ENCODE measurements around the gene PAF1. TPM values are rescaled to one million over a fixed set of nuclear protein-coding genes. Genes with fewer than 3 reads are reported as not detected.
"Not testable (repeated sequence)": the region's sequence is repeated elsewhere in the genome, so short reads cannot be mapped to it uniquely, and the experiment has no call there.

PAF1 gene
- total and polyA plus RNA-seq, 2 donors from 2014 or later: 37.1 to 54.0 TPM

DNA sequence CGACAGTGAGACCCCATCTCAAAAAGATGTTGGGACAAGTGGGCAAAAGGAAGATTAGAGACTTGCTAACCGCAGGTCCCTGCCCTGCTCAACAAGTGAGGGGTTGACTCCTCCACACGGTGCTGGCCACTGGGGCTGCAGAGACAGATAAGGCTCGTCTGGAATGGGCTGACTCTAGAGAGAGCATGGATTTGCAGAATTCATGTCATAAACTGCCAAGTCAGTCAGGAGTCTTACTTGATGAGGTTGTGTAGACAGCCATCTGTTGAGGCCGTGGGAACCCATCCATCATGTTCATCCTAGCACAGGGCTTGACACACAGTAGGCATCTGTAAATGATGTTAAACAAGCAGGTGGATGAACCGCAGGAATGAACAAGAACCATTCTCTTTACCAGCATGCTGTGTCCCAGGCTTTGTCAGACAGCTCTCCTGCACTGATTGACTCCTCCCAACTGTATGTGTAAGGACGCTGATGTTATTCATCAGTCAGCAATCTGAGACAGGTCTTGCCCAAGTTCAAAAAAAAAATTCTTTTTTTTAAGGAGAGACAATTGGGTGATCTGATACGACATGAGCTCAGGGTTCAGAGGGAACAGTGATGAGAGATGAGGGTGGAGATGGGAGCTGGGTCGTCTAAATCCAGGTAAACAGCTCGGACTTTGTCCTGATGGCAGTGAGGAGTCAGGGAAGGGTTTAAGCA is 8.8 kb downstream of the PAF1 start:
- H3K9ac ChIP-seq (ENCODE audit: low read length in 3 of 3): no peak overlapping the region
- DNase-seq: no peak
- no peak for FAIRE-seq
- peaks cover 0 to 4% (median 0%) of the 10 kb centered on the region in 3 donors for H3K4me1 ChIP-seq (ENCODE audit: control insufficient read depth in 2 of 3, insufficient read depth in 2 of 3, low read depth in 1 of 3, low read length in 3 of 3)
- H3K36me3 ChIP-seq (ENCODE audit: control insufficient read depth in 2 of 3, insufficient read depth in 3 of 3, low read length in 3 of 3): peaks cover 3 to 70% (median 53%) of the 10 kb centered on the region in 3 donors
- no peak overlapping the region for H3K4me3 ChIP-seq (ENCODE audit: low read length in 3 of 3)
- intact Hi-C loops (cut with DNase I): no loop called here
- H3K9me3 ChIP-seq (ENCODE audit: control insufficient read depth in 2 of 3, insufficient read depth in 1 of 3, low read length in 3 of 3): no peaks in the 10 kb centered on the region
- TF ChIP-seq, protein P1, sequence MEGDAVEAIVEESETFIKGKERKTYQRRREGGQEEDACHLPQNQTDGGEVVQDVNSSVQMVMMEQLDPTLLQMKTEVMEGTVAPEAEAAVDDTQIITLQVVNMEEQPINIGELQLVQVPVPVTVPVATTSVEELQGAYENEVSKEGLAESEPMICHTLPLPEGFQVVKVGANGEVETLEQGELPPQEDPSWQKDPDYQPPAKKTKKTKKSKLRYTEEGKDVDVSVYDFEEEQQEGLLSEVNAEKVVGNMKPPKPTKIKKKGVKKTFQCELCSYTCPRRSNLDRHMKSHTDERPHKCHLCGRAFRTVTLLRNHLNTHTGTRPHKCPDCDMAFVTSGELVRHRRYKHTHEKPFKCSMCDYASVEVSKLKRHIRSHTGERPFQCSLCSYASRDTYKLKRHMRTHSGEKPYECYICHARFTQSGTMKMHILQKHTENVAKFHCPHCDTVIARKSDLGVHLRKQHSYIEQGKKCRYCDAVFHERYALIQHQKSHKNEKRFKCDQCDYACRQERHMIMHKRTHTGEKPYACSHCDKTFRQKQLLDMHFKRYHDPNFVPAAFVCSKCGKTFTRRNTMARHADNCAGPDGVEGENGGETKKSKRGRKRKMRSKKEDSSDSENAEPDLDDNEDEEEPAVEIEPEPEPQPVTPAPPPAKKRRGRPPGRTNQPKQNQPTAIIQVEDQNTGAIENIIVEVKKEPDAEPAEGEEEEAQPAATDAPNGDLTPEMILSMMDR (IDR thresholded peaks at IDR 0.05; ENCODE audit: borderline replicate concordance, extremely low read depth, insufficient read depth): no peak
- no peak overlapping the region for H3K27ac ChIP-seq (ENCODE audit: low read depth in 2 of 2, low read length in 2 of 2)
- no peaks in the 10 kb centered on the region for H3K27me3 ChIP-seq (ENCODE audit: control insufficient read depth, insufficient read depth, low read length)

DNA sequence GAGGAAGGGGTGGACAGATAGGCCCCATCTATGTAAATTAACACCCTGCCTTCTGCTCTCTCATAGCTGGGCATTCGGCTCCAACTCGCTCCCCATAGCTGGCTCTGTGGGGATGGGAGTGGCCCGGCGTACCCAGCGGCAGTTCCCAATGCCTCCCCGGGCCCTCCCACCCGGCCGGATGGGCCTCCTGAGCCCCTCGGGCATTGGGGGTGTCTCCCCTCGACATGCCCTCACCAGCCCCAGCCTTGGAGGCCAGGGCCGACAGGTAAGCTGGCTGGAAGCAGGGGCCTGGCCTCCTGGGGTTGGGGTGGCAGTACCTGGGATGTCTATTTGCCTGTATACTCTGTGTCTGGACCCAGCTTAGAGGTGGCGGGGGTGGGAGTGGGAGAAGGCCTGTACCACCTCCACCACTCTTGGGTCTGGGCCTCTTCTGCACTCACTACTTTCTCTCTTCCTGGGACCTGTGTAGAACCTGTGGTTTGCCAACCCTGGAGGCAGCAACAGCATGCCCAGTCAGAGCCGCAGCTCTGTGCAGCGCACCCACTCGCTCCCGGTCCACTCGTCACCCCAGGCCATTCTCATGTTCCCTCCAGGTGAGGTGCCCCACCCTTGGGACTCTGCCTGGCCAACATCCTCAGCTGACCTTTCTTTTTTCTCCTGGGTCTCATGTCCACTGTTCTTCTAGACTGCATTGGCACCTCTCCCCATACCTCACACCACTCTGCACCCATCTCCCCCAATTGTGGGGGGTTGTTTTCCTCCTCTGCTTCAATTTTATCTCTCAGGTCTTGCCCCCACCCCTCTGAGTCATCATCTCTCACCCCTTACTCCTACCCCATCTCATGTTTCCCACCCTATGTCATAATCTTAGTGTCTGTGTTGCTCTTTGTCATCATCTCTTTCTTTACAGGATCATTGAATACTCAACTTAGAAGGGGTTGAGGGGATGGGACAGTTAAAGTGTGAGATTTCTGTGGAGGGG is 10.1 kb downstream of the PAF1 start:
- Histone ChIP-seq H3K27me3 (ENCODE audit: control insufficient read depth, insufficient read depth, low read length) (no peaks in the 10 kb centered on the region), H3K9me3 (ENCODE audit: control insufficient read depth in 2 of 3, insufficient read depth in 1 of 3, low read length in 3 of 3) (no peaks in the 10 kb centered on the region), H3K27ac (ENCODE audit: low read depth in 2 of 2, low read length in 2 of 2) (no peak overlapping the region), H3K4me1 (ENCODE audit: control insufficient read depth in 2 of 3, insufficient read depth in 2 of 3, low read depth in 1 of 3, low read length in 3 of 3) (peaks cover 0 to 4% (median 0%) of the 10 kb centered on the region in 3 donors), H3K9ac (ENCODE audit: low read length in 3 of 3) (no peak overlapping the region), H3K4me3 (ENCODE audit: low read length in 3 of 3) (no peak overlapping the region), H3K36me3 (ENCODE audit: control insufficient read depth in 2 of 3, insufficient read depth in 3 of 3, low read length in 3 of 3) (peaks cover 3 to 70% (median 53%) of the 10 kb centered on the region in 3 donors)
- no peak for DNase-seq
- intact Hi-C loops (cut with DNase I): no loop called here
- no peak for FAIRE-seq
- TF ChIP-seq, protein P1 (IDR thresholded peaks at IDR 0.05; ENCODE audit: borderline replicate concordance, extremely low read depth, insufficient read depth): no peak

DNA sequence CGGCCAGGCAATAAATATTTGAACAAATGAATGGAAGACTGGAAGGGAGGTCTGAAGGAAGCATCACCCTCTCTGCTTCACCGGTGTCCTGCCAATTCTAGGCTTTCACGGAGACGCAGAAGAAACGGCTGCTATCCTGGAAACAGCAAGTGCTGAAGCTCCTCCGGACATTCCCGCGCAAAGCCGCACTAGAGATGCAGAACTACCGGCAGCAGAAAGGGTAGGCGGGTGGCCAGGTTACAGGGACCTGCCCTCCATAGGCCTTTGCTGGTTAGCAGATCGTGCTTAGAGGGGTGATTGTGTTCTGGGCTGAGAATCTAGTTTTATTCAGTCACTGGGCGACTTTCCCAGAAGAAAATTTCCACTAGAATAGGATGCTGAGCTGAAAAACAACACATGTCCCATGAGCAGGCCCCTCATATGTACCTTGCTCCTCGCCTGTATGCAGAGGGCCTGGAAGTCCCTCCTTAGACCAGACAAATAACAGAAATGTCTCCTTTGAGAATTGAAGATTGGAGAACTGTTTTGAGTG is 11.0 kb downstream of the PAF1 start:
- intact Hi-C loops (cut with DNase I): no loop called here
- Histone ChIP-seq H3K9me3 (ENCODE audit: control insufficient read depth in 2 of 3, insufficient read depth in 1 of 3, low read length in 3 of 3) (no peaks in the 10 kb centered on the region), H3K27me3 (ENCODE audit: control insufficient read depth, insufficient read depth, low read length) (no peaks in the 10 kb centered on the region), H3K4me3 (ENCODE audit: low read length in 3 of 3) (no peak overlapping the region), H3K4me1 (ENCODE audit: control insufficient read depth in 2 of 3, insufficient read depth in 2 of 3, low read depth in 1 of 3, low read length in 3 of 3) (peaks cover 0 to 4% (median 0%) of the 10 kb centered on the region in 3 donors), H3K36me3 (ENCODE audit: control insufficient read depth in 2 of 3, insufficient read depth in 3 of 3, low read length in 3 of 3) (peaks cover 3 to 76% (median 57%) of the 10 kb centered on the region in 3 donors), H3K9ac (ENCODE audit: low read length in 3 of 3) (no peak overlapping the region), H3K27ac (ENCODE audit: low read depth in 2 of 2, low read length in 2 of 2) (no peak overlapping the region)
- FAIRE-seq: no peak
- TF ChIP-seq, protein P1 (IDR thresholded peaks at IDR 0.05; ENCODE audit: borderline replicate concordance, extremely low read depth, insufficient read depth): no peak
- no peak for DNase-seq

DNA sequence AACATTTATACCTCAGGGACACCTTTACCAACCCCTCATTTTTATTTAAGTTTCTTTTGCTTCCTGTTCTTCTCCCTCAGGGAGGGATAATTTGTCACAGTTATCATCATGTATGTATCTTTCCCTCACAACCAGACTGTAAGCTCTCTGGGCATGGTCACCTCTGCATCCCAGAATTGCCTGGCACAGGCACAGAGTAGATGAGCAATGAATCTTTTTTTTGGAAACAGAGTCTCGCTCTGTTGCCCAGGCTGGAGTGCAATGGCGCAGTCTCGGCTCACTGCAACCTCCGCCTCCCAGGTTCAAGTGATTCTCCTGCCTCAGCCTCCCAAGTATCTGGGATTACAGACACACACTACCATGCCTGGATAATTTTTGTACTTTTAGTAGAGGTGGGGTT is 11.5 kb downstream of the PAF1 start:
- DNase-seq; H3K9me3 ChIP-seq (ENCODE audit: control insufficient read depth in 2 of 3, insufficient read depth in 1 of 3, low read length in 3 of 3); H3K27ac ChIP-seq (ENCODE audit: low read depth in 2 of 2, low read length in 2 of 2); intact Hi-C loops (cut with DNase I); H3K4me1 ChIP-seq (ENCODE audit: control insufficient read depth in 2 of 3, insufficient read depth in 2 of 3, low read depth in 1 of 3, low read length in 3 of 3); H3K4me3 ChIP-seq (ENCODE audit: low read length in 3 of 3); FAIRE-seq; H3K9ac ChIP-seq (ENCODE audit: low read length in 3 of 3); H3K27me3 ChIP-seq (ENCODE audit: control insufficient read depth, insufficient read depth, low read length): not testable (repeated sequence)
- peaks cover 3 to 78% (median 57%) of the 10 kb centered on the region in 3 donors for H3K36me3 ChIP-seq (ENCODE audit: control insufficient read depth in 2 of 3, insufficient read depth in 3 of 3, low read length in 3 of 3)

Measured in kidney (tissue), 14 donors.